Neural progenitor cell (in vitro differentiated cells): Measurements from ENCODE around the gene PIGR.

Source experiments
- EZH2 ChIP-seq: fragments of 200-600 bp; sonication (generic); IDR thresholded peaks from 2 replicates; pipeline ENCODE4 v1.6.1; 2017; ENCODE audit warnings: antibody characterized with exemption, mild to moderate bottlenecking, moderate library complexity
- TF ChIP-seq, protein P1 (sequence below): fragments of 200-600 bp; sonication (generic); IDR thresholded peaks from 2 replicates; pipeline ENCODE4 v1.5.1; 2017; ENCODE audit warnings: antibody characterized with exemption, mild to moderate bottlenecking

DNA sequence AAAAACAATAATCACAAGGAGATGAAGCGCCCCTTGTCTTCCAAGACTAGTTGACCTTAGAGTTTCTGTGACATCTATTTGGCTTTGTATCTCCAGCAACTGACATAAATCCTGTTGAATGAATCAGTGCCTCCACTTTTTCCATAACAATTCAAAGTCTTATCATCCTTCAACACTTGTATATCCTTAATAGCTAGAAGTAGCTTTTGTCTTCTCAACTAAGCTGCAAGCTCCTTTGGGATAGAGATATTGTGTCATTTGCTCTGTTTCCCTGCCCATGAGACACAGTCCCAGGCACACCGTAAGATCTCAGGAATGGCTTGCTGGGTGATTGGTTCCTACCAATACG, 5.7 kb downstream of the PIGR start:
- TF ChIP-seq, protein P1, sequence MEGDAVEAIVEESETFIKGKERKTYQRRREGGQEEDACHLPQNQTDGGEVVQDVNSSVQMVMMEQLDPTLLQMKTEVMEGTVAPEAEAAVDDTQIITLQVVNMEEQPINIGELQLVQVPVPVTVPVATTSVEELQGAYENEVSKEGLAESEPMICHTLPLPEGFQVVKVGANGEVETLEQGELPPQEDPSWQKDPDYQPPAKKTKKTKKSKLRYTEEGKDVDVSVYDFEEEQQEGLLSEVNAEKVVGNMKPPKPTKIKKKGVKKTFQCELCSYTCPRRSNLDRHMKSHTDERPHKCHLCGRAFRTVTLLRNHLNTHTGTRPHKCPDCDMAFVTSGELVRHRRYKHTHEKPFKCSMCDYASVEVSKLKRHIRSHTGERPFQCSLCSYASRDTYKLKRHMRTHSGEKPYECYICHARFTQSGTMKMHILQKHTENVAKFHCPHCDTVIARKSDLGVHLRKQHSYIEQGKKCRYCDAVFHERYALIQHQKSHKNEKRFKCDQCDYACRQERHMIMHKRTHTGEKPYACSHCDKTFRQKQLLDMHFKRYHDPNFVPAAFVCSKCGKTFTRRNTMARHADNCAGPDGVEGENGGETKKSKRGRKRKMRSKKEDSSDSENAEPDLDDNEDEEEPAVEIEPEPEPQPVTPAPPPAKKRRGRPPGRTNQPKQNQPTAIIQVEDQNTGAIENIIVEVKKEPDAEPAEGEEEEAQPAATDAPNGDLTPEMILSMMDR: no peak
- no peak for TF ChIP-seq EZH2
